GM18519 (cell line): ENCODE data around the gene LIMS1.

Source experiments
- ATAC-seq: cut with Tn5 transposase; IDR thresholded peaks from one replicate; pipeline ENCODE4 v1.9.1; 2021; ENCODE audit warnings: mild to moderate bottlenecking, moderate library complexity; ENCODE audit not compliant: unreplicated experiment, low FRiP score

The LIMS1 gene

GRCh38 chr2:108612514-108613183, 78.4 kb downstream of the LIMS1 start:
- ATAC-seq: peak; percentile 56

DNA sequence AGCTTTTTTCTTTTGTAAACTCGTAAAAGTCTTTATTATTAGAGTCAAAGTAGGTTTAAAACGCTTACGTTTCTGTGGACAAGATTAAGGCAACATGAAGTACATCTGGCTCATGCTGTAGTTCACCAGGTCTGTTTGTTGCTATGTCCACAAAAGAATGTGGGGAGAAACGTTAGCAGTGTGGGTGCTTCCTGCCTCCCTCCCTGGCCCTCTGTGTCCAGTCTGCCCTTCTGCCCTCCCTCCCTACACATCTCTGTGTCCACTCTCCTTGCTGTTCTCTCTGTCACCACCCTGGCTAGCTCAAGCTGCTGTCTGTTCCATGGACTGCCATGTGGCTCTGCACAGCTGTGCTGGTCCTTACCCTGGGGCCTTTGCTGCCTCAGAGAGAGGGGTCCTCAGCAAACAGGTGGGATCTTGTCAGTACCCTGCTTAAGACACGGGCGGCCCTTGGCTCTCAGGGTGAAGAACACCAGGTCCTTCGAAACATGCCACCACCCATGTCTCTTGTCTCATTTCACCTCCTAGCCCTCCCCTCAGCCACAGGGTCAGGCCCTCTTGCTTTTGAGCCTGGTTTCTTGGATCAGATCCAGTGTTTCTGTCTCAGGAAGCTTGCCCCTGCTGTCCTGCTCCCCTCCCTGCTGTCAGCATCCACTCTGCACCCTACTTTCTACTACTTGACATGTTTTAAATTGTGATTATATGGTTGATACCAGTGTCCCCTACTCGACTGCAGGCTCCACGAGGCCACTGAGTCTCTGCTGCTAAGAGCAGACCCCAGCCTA, 79.2 kb downstream of the LIMS1 start:
- ATAC-seq: no peak

- no peak for ATAC-seq
Measured at GRCh38 chr2:108614043-108614545, 79.8 kb downstream of the LIMS1 start.

- no peak for ATAC-seq
Measured at GRCh38 chr2:108614659-108615058, 80.4 kb downstream of the LIMS1 start.

GRCh38 chr2:108615480-108616090, 81.3 kb downstream of the LIMS1 start:
- no peak for ATAC-seq

DNA sequence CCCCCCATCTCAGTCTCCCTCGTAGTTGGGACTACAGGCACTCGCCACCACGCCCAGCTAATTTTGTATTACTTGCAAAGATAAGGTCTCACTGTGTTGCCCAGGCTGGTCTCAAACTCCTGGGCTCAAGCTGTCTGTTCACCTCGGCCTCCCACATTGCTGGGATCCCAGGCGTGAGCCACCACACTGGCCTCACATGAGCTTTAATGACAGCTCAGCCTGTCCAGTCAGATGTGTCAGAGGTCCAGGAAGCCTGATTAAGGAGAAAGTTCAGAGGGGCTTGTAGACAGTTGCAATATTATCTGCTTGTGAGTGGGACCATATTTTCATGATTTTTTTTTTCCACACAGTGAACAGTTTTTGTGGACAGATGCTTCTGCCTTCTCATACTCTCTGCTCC, 82.0 kb downstream of the LIMS1 start:
- no peak for ATAC-seq

DNA sequence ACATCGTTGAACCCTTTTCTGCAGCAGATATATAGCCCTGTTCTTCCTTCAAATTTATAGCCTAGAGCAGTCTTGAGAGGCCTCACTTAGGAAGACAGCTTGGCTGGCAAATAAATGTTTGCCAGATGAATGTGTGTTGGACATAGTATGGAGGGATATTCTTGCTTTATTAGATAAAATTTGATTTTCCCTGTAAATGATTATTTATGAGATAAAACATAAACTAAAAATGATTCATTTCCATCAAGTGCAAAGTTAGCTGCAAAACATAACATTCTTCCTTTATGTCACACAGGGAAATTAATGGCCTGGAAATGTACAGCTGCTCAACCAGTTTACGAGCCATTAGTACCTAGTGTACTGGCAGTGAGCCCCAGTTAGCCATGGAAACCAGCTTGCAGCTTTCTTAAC, 82.5 kb downstream of the LIMS1 start:
- ATAC-seq: no peak

GRCh38 chr2:108617617-108618016, 83.3 kb downstream of the LIMS1 start:
- no peak for ATAC-seq

DNA sequence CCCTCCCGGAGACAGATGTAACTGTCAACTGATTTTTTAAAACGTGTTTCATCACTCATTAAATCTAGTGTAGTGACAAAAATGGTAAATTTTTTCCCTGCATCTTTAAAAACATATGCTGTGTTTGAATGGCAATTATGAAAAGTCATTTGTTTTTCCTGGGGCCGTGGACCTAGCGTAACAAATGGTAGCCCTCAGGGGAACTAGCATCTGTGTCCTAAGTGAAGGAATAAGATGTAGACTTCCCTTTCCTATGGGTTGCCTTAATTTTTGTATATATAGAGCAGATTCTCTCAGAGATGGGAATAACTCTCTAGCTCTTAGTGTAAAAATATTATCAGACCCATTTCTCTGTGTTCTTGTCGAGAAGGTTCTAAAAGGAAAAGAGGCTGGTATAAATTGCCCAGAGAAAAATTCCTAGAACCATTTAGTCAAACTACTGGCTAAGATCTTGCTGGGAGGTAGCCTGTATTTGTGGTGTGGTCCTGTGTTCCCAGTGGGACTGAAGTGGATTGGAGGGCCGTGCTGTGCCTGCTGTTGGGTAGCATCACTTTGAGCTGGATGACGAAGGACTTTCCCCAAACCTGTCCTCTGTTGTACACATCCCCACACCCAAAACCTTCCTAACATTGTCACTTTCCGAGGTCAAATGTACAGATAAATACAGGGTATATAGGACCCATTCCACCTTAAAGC, 85.8 kb downstream of the LIMS1 start:
- no peak for ATAC-seq

GRCh38 chr2:108620656-108621055, 86.4 kb downstream of the LIMS1 start:
- no peak for ATAC-seq

DNA sequence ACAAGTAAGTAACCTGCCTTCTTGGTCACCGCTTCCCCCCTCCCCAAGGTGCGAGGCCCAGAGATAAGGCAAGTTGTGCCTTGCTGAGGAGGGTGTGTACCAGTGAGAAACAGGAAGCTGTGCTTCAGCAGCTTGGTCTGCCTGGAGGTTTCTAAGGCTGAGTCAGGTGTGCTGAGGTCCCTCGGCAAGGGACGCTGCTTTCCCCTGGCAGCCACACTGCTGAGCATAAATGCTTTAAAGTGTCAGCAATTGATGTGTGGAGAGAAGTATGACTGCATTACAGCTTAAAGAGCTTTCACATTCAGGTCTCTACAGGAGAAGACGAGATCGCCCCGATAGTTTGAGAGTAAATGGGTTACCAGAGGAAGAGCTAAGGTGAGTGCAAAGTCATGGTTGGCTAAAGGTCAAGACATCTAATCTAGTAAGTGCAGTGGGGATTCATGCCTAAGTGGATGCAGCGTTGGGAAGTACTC, 86.9 kb downstream of the LIMS1 start:
- peak; percentile 98 for ATAC-seq

GRCh38 chr2:108621687-108622681, 87.7 kb downstream of the LIMS1 start:
- no peak for ATAC-seq

DNA sequence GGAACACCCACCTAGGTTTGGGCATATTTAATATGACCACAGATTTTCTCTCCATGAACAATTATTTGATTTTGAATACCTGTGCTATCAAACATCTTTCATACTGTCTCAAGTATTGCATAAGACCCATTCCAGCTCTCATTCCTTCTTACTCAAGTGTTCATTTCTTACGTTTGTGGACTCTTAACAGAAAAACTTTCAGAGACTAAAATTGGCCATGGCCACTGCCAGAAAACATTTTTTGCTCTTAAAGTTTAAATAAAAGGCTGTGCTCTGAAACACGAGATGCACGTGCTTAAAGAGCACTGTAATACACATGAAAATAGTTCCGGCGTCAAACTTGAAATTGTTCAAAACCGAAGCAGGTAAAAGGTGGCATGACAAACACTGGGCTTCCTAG, 89.3 kb downstream of the LIMS1 start:
- no peak for ATAC-seq

DNA sequence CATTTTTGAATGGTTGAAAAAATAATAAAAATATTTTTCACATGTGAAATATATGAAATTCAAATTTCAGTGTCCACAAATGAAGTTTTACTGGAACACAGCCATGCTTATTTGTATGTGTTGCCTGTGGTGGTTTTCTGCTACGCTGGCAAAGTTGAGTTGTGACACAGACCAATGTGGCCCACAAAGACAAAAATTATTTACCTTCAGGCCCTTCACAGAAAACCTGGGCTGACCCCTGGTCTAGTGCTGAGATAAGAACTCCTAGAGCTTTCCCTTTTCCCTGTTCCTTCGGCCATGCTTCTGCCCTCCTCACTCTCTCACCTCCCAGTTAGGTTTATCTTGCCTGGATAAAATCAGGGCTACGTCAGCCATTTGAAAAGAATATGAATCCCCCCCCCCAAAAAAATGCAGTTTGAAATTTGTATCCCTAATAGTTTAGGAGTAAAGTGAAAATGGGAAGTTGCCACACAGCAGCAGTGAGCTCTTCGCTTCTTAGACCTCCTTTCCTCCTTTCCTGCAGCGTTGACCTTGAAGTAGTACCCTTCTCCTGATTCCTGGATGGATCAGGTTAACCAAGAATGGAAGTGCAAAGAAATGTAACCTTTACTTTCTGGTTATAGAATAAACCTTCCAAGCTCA, 91.0 kb downstream of the LIMS1 start:
- no peak for ATAC-seq

DNA sequence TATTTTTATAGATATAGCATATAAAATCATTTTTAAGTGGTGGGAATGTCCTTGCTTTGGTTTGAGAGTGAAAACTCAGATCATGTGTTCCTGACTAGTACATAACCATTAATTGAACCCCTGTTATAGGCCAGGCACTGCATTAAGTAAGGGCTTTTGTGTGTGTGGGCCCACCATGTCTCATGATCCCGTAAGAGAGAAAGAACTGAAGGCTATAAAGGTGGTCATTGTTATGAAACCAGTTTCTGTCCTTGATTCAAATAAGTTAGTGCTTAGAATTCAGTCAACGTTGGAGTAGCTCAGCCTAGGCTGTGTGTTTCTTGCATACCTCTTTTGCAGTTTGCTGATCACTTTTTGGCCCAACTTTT, 91.5 kb downstream of the LIMS1 start:
- ATAC-seq: no peak

GRCh38 chr2:108626995-108627394, 92.7 kb downstream of the LIMS1 start:
- no peak for ATAC-seq

DNA sequence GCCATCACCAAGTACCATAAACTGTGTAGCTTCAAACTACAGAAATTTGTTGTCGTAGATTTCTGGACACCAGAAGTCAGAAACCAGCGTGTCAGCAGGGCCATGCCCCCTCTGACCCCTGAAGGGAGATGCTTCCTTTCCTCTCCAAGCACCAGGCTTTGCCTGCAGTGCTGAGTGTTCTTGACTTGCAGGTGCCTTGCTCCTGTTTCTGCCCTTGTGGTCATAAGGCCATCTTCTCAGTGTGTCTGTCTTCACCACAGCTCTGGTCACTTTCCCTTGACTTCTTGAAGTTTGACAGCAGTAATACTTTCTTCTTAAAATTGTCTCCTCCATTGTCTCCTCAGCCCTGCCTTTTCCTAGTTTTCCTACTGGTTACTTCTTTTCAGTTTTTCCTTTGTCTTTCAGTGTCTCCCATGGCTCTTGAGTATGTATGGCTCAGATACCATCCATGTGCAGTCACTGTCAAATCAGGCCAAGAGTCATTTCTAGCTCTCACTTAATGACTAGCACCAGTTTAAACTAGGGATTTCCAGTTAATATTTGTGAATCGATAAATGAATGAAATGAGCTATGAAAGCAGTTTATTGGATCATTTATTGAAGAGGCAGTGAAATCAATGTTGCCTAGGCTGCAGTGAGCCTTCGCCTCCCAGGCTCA, 93.8 kb downstream of the LIMS1 start:
- no peak for ATAC-seq

DNA sequence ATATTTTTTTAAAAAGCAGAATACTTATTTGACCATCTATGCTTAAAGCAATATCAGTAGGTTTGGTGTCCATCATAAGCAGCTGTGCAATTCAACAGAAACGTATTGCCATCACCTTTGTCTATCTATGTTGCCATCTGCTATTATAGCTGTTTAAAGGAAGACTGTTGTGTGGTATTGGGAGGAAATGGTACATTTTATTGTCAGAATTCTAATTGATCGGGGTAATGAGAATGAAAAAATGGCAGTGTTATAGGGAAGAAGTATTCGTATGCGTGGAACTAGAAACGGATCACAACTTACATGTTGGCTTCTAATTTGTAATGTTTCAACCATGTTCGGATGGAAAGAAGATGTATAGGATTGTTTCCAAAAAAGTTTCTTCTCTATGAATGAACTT, 94.7 kb downstream of the LIMS1 start:
- no peak for ATAC-seq

GRCh38 chr2:108629417-108629816, 95.1 kb downstream of the LIMS1 start:
- peak; percentile 58 for ATAC-seq
